Fibroblast of pulmonary artery (primary cell): ENCODE results near the gene SELENOI.
"Not testable (repeated sequence)": the region's sequence is repeated elsewhere in the genome, so short reads cannot be mapped to it uniquely, and the experiment has no call there.

Source experiments
- DNase-seq: peaks from one replicate; pipeline ENCODE4 v3.0.0-alpha.2; 2010; ENCODE audit warnings: low read depth
- H3K4me3 ChIP-seq: replicated peaks from 2 replicates; pipeline ENCODE4 v1.5.1; 2011; ENCODE audit warnings: low read depth, mild to moderate bottlenecking, control low read depth, low read length, moderate library complexity
- CTCF ChIP-seq: IDR thresholded peaks from 2 replicates; pipeline ENCODE4 v1.5.1; 2011; ENCODE audit warnings: mild to moderate bottlenecking, control low read depth, low read length, inconsistent platforms; ENCODE audit errors: missing control alignments

The SELENOI gene

DNA sequence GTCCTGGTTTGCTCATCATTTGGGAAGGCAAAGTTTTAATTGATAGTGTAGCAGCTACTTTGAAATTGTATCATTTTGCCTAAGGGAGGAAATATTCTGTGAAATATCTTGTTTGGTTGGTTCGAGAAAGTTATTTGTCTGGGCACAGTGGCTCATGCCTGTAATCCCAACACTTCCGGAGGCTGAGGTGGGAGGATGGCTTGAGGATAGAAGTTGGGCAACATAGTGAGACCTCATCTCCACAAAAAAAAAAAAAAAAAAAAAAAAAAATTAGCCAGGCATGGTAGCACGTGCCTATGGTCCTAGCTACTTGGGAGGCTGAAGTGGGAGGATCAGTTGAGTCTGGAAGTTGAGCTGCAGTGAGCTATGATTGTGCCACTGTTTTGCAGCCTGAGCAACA, 3.7 kb downstream of the SELENOI start:
- no peak for TF ChIP-seq CTCF
- no peak for DNase-seq
- H3K4me3 ChIP-seq: no peak overlapping the region

DNA sequence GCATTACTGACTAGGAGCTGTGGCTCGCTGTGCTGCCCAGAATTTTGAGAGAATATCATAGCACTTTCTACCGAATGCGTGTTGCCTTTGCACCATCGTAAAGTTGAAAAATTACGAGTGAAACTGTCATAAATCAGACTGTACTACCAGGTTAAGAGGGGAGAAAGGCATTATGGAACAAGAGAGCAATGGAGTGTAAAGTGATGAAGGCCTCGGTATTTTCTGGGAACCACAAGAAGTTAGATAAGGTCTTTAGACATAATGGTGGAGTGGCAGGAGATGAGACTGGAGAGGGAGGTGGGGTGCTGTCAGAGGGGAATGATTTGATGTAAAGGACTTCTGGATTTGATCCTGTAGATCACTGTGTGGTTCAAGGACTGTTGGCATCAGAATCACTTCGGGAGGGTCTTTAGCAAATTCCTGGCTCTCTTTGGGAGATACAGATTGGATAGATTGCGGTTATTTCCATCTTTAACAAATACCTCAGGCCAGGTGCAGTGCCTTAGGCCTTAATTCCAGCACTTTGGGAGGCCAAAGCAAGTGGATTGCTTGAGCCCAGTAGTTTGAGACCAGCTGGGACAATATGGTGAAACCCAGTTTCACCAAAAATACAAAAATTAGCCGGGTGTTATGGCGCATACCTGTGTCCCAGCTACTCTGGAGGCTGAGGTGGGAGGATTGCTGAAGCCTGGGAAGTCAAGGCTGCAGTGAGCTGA, 5.6 kb downstream of the SELENOI start:
- TF ChIP-seq CTCF: no peak
- no peak overlapping the region for H3K4me3 ChIP-seq
- no peak for DNase-seq

DNA sequence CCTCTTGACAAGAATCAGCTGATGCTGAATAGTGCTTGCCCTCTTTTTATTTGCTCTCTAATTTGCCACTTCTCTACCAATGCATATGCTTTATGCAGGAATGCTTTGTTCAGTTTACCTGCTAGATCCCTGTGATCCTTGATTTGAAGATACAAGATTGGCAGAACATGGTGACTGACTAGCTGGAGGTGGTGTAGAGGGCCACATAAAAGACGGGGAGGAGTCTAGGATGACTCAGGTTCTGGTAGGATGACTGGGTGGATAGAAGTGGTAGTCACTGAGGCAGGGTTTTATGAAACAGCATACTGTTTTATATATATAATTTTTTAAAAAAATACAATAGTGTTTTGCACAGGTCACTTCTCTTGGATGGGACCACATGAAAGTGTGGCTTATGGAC, 6.9 kb downstream of the SELENOI start:
- no peak overlapping the region for H3K4me3 ChIP-seq
- DNase-seq: no peak
- no peak for TF ChIP-seq CTCF

DNA sequence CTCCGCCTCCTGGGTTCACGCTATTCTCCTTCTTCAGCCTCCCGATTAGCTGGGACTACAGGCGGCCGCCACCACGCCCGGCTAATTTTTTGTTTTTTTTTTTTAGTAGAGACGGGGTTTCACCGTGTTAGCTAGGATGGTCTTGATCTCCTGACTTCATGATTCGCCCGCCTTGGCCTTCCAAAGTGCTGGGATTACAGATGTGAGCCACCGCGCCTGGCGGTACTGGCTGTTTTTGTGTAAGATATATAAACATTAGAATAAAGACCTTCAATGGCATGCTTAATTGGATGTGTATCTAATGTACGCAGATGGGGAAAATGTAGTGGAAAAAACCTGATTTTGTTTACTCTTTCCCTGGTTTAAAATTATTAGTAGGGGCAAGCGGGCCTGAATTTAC, 8.5 kb downstream of the SELENOI start:
- not testable (repeated sequence) for H3K4me3 ChIP-seq, DNase-seq

DNA sequence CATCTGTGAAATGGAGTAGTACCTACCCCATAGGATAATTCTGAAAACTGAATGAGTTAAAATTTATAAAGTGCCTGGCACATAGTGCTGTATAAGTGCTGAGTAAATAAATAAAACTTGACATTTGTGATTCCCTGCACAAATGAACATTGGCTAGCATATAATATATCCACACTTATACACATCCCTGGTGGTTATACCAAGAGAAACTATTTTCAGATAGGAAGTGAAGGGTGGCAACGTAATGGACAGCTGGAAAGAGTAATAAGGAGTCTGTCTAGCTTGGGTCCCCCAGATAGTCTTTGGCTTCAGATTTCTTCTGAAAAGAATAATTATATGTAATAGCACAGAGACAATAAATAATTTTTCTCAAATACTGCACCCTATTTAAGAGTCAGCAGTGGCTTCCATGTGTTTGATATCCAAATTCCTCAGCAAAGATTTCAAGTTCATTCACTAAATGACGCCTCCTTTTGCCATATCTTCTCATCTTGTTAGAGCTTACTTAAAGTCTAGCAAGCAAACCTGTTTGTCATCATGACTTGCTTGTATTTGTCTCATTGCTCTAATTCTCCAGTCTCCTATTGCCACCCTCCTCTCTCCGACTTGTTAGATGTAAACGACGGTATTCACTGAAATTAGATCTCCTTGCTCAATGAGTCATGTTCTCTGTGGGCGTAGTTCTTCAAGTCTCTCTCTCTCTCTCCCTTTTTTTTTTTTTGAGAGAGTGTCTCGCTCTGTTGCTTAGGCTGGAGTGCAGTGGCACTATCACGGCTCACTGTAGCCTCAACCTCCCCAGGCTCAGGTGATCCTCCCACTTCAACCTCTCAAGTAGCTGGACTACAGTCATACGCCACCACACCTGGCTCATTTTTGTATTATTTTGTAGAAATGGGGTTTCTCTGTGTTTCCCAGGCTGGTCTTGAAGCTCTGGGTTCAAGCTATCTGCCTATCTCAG, 9.4 kb downstream of the SELENOI start:
- no peak overlapping the region for H3K4me3 ChIP-seq
- no peak for TF ChIP-seq CTCF
- peak; percentile 91 for DNase-seq

DNA sequence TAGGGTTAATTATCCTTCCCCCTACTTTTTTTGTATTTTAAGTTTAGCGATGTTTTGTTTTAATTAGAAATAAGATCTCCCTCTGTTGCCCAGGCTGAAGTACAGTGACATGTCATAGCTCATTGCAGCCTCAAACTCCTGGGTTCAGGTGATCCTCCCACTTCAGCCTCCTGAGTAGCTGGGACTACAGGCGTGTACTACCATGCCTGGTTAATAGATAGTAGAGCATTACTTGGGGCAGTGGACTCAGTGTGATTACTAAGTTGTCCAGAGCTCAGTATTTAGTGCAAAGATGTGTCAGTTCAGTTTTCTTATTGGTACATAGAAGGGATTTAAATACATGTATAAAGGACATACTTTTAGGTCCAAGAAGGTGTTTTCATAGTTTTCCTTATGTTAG, 10.2 kb downstream of the SELENOI start:
- H3K4me3 ChIP-seq: no peak overlapping the region
- DNase-seq: no peak
- TF ChIP-seq CTCF: no peak

DNA sequence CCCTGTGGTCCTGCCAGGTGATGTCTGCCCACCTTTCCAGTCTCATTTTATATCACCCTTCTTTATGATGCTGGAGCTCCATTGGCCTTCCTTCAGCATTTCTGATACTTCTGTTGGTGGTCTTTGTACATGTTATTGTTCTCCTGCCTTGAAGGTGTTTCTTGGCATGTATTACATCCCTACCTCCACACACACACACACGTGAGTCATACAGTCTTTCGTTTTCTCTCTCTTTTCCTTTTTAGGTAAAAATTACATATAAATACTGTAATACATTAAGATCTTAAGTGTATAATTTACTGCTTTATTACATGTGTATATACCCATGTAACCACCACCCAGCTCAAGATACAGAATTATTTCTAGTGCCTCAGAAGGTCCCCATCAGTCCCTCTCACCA, 10.8 kb downstream of the SELENOI start:
- DNase-seq: no peak
- no peak overlapping the region for H3K4me3 ChIP-seq
- no peak for TF ChIP-seq CTCF
